Spleen (tissue), 11 donors: ENCODE data around the gene ELOA. TPM values are rescaled to one million over a fixed set of nuclear protein-coding genes. Genes with fewer than 3 reads are reported as not detected.

Source experiments
- DNase-seq: peaks from one replicate; pipeline ENCODE4 v3.0.0-alpha.2; 2020
- H3K27ac ChIP-seq, 8 donors: fragments of 200-600 bp; sonication (generic) in 7 of 8; 1 replicate in 4 of 8; 2 replicates in 4 of 8; pipeline versions ENCODE4 v1.5.0 to v1.8.0; 2016 to 2021; ENCODE audit warnings: inconsistent platforms in 4 of 8, mild to moderate bottlenecking in 4 of 8, moderate library complexity in 1 of 8
- H3K27me3 ChIP-seq, 7 donors: fragments of 200-600 bp; sonication (generic) in 6 of 7; replicated peaks in 1 of 7; 1 replicate in 4 of 7; 2 replicates in 3 of 7; pipeline versions ENCODE4 v1.5.0 to v1.8.0; 2016 to 2021; ENCODE audit warnings: inconsistent platforms in 3 of 7, mild to moderate bottlenecking in 1 of 7
- H3K36me3 ChIP-seq, 6 donors: fragments of 200-600 bp; sonication (generic) in 5 of 6; 1 replicate in 4 of 6; 2 replicates in 2 of 6; pipeline versions ENCODE4 v1.5.0 to v1.8.0; 2016 to 2021; ENCODE audit warnings: inconsistent platforms in 2 of 6
- H3K4me1 ChIP-seq, 6 donors: fragments of 200-600 bp; sonication (generic) in 5 of 6; 1 replicate in 3 of 6; 2 replicates in 3 of 6; pipeline versions ENCODE4 v1.5.0 to v1.8.0; 2016 to 2021; ENCODE audit warnings: inconsistent platforms in 3 of 6
- H3K4me3 ChIP-seq, 8 donors: fragments of 200-600 bp; sonication (generic) in 7 of 8; 1 replicate in 4 of 8; 2 replicates in 4 of 8; pipeline versions ENCODE4 v1.5.0 to v1.8.0; 2016 to 2021; ENCODE audit warnings: inconsistent platforms in 4 of 8, mild to moderate bottlenecking in 4 of 8, moderate library complexity in 2 of 8
- H3K9me3 ChIP-seq, 8 donors: fragments of 200-600 bp; sonication (generic) in 7 of 8; 1 replicate in 4 of 8; 2 replicates in 4 of 8; pipeline versions ENCODE4 v1.5.0 to v1.8.0; 2016 to 2021; ENCODE audit warnings: inconsistent platforms in 4 of 8
- POLR2A ChIP-seq, 3 donors: fragments of 450-650 bp; IDR thresholded peaks; one replicate each; pipeline ENCODE4 v1.5.1; 2017; ENCODE audit warnings: antibody characterized with exemption in 3 of 3, mild to moderate bottlenecking in 1 of 3
- POLR2AphosphoS5 ChIP-seq, 3 donors: sonication (generic); formaldehyde crosslinking; IDR thresholded peaks; one replicate each; pipeline ENCODE4 v1.5.1; 2017; ENCODE audit warnings: antibody characterized with exemption in 3 of 3
- WGBS, 5 donors: extraction: QIAGEN DNeasy Blood & Tissue Kit in 3 of 5; methylation state at CpG; one replicate each; pipeline versions ENCODE4 v1.1.5 to v1.1.7; 2013 to 2018; 5-methylcytosine and 5-hydroxymethylcytosine counted together
- intact Hi-C: fragments of 100-400 bp; cut with DNase I; formaldehyde crosslinking; loops from one replicate; pipeline ENCODE4 v1.15.0; 2023; ENCODE audit warnings: low total_unique reads
- polyA plus RNA-seq, 3 donors: library from polyadenylated mRNA; stranded (reverse); fragments of 200-250 nt; gene quantifications; one replicate each; pipeline ENCODE4 v1.2.1, GENCODE V29; 2013
- total RNA-seq, 7 donors: library from RNA; depleted of rRNA in 3 of 7; stranded (reverse); fragments of >200 nt in 3 of 7; fragmentation: NEBNext Ultra II Directional in 4 of 7; extraction: Animal tissue kit (Norgen Biotek cat#: 25700) in 4 of 7; gene quantifications; one replicate each; pipeline versions ENCODE4 v1.1.0 to v1.2.1, GENCODE V29; 2016 to 2021
- TF ChIP-seq, protein P1 (sequence below), 11 experiments: fragments of 200-600 bp in 7 of 11; fragments of 450-650 bp in 4 of 11; sonication (generic) in 4 of 11; IDR thresholded peaks in 8 of 11; conservative IDR thresholded peaks in 3 of 11; 1 replicate in 7 of 11; 2 replicates in 4 of 11; pipeline versions ENCODE4 v1.4.0 to v1.8.0; 2016 to 2021; ENCODE audit warnings: antibody characterized with exemption in 11 of 11, inconsistent platforms in 4 of 11, mild to moderate bottlenecking in 1 of 11
- donor health status: healthy with polysubstance abuse.
- donor health status: DM: no; HTN: no; CAD: no; lungs with moderate emphysema.
- donor health status: DM: no; HTN: no; CAD: no.
- donor health status: Bipolar disorder and iron deficiency.
- donor health status: healthy.
- donor health status: DM: no; HTN: no; CAD: no.
- donor health status: DM: yes; HTN: yes; CAD: no.

The ELOA gene
- total and polyA plus RNA-seq, 10 donors = 7.9 to 38.0 (median 32.3) TPM

- H3K27me3 ChIP-seq = no peaks in the 10 kb centered on the region
- intact Hi-C loops = loop anchor here (10.0 kb wide), 1 partner anchor 49 kb away; the partner anchor contains the start of gene ELOA
- H3K4me3 ChIP-seq = no peak overlapping the region
- DNase-seq = no peak
- no peak overlapping the region for H3K27ac ChIP-seq
- TF ChIP-seq POLR2AphosphoS5 (IDR thresholded peaks at IDR 0.05) (no peak), POLR2A (IDR thresholded peaks at IDR 0.05) (no peak)
- TF ChIP-seq, protein P1, sequence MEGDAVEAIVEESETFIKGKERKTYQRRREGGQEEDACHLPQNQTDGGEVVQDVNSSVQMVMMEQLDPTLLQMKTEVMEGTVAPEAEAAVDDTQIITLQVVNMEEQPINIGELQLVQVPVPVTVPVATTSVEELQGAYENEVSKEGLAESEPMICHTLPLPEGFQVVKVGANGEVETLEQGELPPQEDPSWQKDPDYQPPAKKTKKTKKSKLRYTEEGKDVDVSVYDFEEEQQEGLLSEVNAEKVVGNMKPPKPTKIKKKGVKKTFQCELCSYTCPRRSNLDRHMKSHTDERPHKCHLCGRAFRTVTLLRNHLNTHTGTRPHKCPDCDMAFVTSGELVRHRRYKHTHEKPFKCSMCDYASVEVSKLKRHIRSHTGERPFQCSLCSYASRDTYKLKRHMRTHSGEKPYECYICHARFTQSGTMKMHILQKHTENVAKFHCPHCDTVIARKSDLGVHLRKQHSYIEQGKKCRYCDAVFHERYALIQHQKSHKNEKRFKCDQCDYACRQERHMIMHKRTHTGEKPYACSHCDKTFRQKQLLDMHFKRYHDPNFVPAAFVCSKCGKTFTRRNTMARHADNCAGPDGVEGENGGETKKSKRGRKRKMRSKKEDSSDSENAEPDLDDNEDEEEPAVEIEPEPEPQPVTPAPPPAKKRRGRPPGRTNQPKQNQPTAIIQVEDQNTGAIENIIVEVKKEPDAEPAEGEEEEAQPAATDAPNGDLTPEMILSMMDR (IDR thresholded peaks at IDR 0.05 in 8 of 11, conservative IDR thresholded peaks at IDR 0.05 in 3 of 11) = no peak
- H3K36me3 ChIP-seq = peaks cover 7 to 83% (median 76%) of the 10 kb centered on the region in 6 donors
- no peaks in the 10 kb centered on the region for H3K9me3 ChIP-seq
- peaks cover 20 to 86% (median 67%) of the 10 kb centered on the region in 6 donors for H3K4me1 ChIP-seq
- WGBS, 5 donors = 97 to 99% (median 98%) methylated on average over 3 of the region's 3 CpGs
Measured at GRCh38 chr1:23695667-23696066, 47.6 kb upstream of the ELOA start.

- Histone ChIP-seq H3K4me1 (peaks cover 20 to 85% (median 67%) of the 10 kb centered on the region in 6 donors), H3K27ac (no peak overlapping the region)
Measured at GRCh38 chr1:23696335-23696989, 46.8 kb upstream of the ELOA start.

DNA sequence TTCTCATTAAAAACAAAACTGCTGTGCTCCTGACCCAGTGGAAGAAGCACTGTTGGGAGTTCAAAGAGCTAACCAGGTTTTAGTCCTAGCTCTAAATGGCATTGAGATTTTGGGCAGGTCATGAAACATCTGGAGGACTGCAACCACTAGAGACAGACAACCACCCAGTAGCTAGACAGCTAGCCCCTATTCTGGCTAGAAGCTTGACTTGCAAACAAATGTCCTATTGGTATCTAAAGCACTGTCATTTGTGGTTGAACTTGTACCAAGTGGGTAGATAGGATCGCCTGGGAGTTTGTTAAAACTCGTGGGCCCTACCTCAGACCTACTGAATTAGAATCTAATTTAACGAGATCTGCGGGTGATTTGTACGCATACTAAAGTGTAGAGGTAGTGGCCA is 44.8 kb upstream of the ELOA start:
- intact Hi-C loops = loop anchor here (10.0 kb wide), 1 partner anchor 46 kb away; the partner anchor contains the start of gene ELOA
- no peak overlapping the region for H3K4me3 ChIP-seq

More at GRCh38 chr1:23696335-23696989, 46.8 kb upstream of the ELOA start:
- no peaks in the 10 kb centered on the region for H3K9me3 ChIP-seq
- 45 to 75% (median 58%) methylated on average over 6 of the region's 6 CpGs for WGBS, 5 donors
- no peak overlapping the region for H3K4me3 ChIP-seq
- DNase-seq = no peak
- no peaks in the 10 kb centered on the region for H3K27me3 ChIP-seq
- intact Hi-C loops = loop anchor here (10.0 kb wide), 1 partner anchor 48 kb away; the partner anchor contains the start of gene ELOA
- peaks cover 7 to 91% (median 84%) of the 10 kb centered on the region in 6 donors for H3K36me3 ChIP-seq
- TF ChIP-seq, protein P1 (IDR thresholded peaks at IDR 0.05 in 8 of 11, conservative IDR thresholded peaks at IDR 0.05 in 3 of 11) = no peak

More for the DNA sequence above, 44.8 kb upstream of the ELOA start:
- DNase-seq = no peak
- H3K27ac ChIP-seq = no peak overlapping the region
- WGBS, 5 donors = 76 to 89% (median 86%) methylated on average over 5 of the region's 5 CpGs
- H3K36me3 ChIP-seq = peaks cover 7 to 100% (median 87%) of the 10 kb centered on the region in 6 donors
- no peaks in the 10 kb centered on the region for H3K9me3 ChIP-seq
- no peaks in the 10 kb centered on the region for H3K27me3 ChIP-seq
- H3K4me1 ChIP-seq = peaks cover 7 to 82% (median 60%) of the 10 kb centered on the region in 6 donors
- no peak for TF ChIP-seq POLR2A (IDR thresholded peaks at IDR 0.05)
- TF ChIP-seq POLR2AphosphoS5 (IDR thresholded peaks at IDR 0.05) = no peak
- TF ChIP-seq, protein P1 (IDR thresholded peaks at IDR 0.05 in 8 of 11, conservative IDR thresholded peaks at IDR 0.05 in 3 of 11) = no peak
